KMS-11 (cell line): Measurements from ENCODE around the gene JOSD2.

Source experiments
- H2AFZ ChIP-seq: fragments of 200-600 bp; sonication (generic); 2 replicates; pipeline ENCODE4 v1.6.1; 2016; ENCODE audit warnings: antibody characterized with exemption, mixed run types, low read depth
- H3K27ac ChIP-seq: fragments of 200-600 bp; sonication (generic); 2 replicates; pipeline ENCODE4 v1.6.1; 2016; ENCODE audit warnings: mild to moderate bottlenecking, mixed run types
- H3K27me3 ChIP-seq: fragments of 200-600 bp; sonication (generic); 2 replicates; pipeline ENCODE4 v1.6.1; 2017; ENCODE audit warnings: mild to moderate bottlenecking, low read depth, mixed run types, moderate library complexity; ENCODE audit not compliant: insufficient read depth
- H3K36me3 ChIP-seq: fragments of 200-600 bp; sonication (generic); 2 replicates; pipeline ENCODE4 v1.6.1; 2017; ENCODE audit warnings: mild to moderate bottlenecking, mixed run types; ENCODE audit not compliant: insufficient read depth
- H3K4me1 ChIP-seq: fragments of 200-600 bp; sonication (generic); 2 replicates; pipeline ENCODE4 v1.6.1; 2016; ENCODE audit warnings: mild to moderate bottlenecking, low read depth, mixed run types; ENCODE audit not compliant: poor library complexity, severe bottlenecking
- H3K4me2 ChIP-seq: fragments of 200-600 bp; sonication (generic); 2 replicates; pipeline ENCODE4 v1.7.0; 2016; ENCODE audit warnings: mild to moderate bottlenecking, mixed run types
- H3K4me3 ChIP-seq: fragments of 200-600 bp; sonication (generic); IDR thresholded peaks from 2 replicates; pipeline ENCODE4 v1.6.1; 2017; ENCODE audit warnings: low read depth, low read length, mixed read lengths; ENCODE audit not compliant: insufficient read depth
- H3K79me2 ChIP-seq: fragments of 200-600 bp; sonication (generic); 2 replicates; pipeline ENCODE4 v1.6.1; 2016; ENCODE audit warnings: low read depth, mixed run types; ENCODE audit not compliant: insufficient read depth
- H3K9ac ChIP-seq: fragments of 200-600 bp; sonication (generic); 2 replicates; pipeline ENCODE4 v1.6.1; 2016; ENCODE audit warnings: mild to moderate bottlenecking, mixed run types
- H4K20me1 ChIP-seq: fragments of 200-600 bp; sonication (generic); 2 replicates; pipeline ENCODE4 v1.6.1; 2016; ENCODE audit warnings: mild to moderate bottlenecking, mixed run types; ENCODE audit not compliant: insufficient read depth
- TF ChIP-seq, protein P1 (sequence below): fragments of 200-600 bp; sonication (generic); conservative IDR thresholded peaks from 2 replicates; pipeline ENCODE4 v1.6.1; 2017; ENCODE audit warnings: low read depth, mild to moderate bottlenecking, antibody characterized with exemption, low read length, moderate library complexity, mixed read lengths

The JOSD2 gene

DNA sequence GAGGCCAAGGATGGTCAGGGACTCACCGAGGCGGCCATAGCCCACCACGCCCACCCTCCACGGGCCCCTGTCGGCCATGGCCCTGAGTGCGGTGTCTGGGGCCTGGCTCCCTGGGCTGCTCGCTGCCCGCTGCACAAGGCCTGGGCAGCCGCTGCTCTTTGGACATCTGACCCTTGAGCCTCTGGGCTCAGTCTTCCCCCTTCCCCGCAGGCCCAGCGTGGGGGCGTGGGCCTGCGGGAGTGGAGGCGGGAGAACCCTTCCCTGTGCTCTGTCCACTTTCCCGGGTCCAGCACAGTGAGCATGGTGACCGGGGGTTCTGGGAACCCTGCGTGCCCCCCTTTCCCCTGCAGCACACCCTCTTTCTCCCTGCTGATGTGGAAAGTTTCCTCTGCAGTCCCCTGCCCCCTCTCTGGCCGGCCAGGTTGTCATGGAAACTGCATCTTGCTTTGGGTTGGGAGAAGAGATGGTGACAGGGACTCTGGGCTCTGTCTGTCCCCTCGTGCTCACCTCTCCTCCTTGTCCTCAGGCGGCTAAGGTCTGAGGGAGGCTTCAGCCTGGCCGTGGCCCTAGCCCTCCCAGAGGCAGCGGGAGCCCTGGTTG lies 2.9 kb upstream of the JOSD2 start, which contains the start of gene ASPDH:
Gene ASPDH, minus strand, starts transcription at position 168 of the 600 bp plus-strand sequence. Its CDS starts 90 bp downstream, at position 78.
- Histone ChIP-seq H2AFZ (no peak within 1 kb of the TSS), H3K9ac (no peak within 1 kb of the TSS), H3K27ac (no peak within 1 kb of the TSS), H3K4me2 (no peak within 1 kb of the TSS), H3K79me2 (no peaks in the 10 kb centered on the region; the same call in 1 of the 2 replicates), H4K20me1 (no peaks in the 10 kb centered on the region), H3K4me3 (no peak within 1 kb of the TSS), H3K27me3 (peaks cover 10% of the 10 kb centered on the region; the same call in 1 of the 2 replicates), H3K36me3 (no peaks in the 10 kb centered on the region), H3K4me1 (no peaks in the 10 kb centered on the region)
- TF ChIP-seq, protein P1, sequence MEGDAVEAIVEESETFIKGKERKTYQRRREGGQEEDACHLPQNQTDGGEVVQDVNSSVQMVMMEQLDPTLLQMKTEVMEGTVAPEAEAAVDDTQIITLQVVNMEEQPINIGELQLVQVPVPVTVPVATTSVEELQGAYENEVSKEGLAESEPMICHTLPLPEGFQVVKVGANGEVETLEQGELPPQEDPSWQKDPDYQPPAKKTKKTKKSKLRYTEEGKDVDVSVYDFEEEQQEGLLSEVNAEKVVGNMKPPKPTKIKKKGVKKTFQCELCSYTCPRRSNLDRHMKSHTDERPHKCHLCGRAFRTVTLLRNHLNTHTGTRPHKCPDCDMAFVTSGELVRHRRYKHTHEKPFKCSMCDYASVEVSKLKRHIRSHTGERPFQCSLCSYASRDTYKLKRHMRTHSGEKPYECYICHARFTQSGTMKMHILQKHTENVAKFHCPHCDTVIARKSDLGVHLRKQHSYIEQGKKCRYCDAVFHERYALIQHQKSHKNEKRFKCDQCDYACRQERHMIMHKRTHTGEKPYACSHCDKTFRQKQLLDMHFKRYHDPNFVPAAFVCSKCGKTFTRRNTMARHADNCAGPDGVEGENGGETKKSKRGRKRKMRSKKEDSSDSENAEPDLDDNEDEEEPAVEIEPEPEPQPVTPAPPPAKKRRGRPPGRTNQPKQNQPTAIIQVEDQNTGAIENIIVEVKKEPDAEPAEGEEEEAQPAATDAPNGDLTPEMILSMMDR = no peak

DNA sequence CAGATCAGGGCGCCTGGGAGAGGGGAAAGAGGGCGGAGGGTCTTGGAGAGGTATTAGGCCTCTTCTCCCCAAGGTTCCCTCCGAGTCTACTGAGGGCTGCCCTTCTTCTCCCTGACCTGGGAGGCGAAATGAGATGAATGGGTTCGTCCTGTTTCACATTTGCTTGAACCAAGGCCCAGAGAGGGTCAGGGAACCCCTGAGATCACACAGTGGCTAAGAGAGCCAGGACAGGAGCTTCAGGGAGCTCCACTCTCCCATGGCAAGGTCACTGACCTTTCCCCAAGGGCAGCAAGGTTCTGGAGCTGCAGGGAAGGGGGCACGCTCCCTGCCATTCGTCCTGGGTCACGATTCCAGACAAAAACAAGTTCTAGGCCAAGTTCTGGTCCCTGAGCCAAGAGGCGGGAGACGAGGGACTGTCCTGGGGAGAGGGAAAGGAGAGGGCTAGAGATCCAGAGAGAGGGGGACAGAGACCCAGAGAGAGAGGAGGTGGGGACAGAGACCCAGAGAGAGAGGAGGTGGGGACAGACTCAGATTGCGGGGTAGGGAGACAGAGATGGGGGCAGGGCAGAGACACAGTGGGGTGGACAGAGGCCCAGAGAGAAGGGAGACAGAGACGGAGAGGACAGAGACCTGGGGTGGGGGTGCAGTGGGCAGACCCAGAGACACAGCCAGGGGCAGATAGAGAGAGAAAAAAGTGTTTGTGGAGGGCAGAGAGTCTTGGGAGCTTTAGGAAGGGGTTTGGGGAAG lies 2.2 kb upstream of the JOSD2 start:
- no peak overlapping the region for H2AFZ ChIP-seq
- H3K4me2 ChIP-seq = no peak overlapping the region
- TF ChIP-seq, protein P1 = no peak
- H3K36me3 ChIP-seq = no peaks in the 10 kb centered on the region
- peaks cover 10% of the 10 kb centered on the region; the same call in 1 of the 2 replicates for H3K27me3 ChIP-seq
- H4K20me1 ChIP-seq = no peaks in the 10 kb centered on the region
- H3K9ac ChIP-seq = no peak overlapping the region
- H3K27ac ChIP-seq = no peak overlapping the region
- no peaks in the 10 kb centered on the region for H3K4me1 ChIP-seq
- no peak overlapping the region for H3K4me3 ChIP-seq
- H3K79me2 ChIP-seq = no peaks in the 10 kb centered on the region; the same call in 1 of the 2 replicates

DNA sequence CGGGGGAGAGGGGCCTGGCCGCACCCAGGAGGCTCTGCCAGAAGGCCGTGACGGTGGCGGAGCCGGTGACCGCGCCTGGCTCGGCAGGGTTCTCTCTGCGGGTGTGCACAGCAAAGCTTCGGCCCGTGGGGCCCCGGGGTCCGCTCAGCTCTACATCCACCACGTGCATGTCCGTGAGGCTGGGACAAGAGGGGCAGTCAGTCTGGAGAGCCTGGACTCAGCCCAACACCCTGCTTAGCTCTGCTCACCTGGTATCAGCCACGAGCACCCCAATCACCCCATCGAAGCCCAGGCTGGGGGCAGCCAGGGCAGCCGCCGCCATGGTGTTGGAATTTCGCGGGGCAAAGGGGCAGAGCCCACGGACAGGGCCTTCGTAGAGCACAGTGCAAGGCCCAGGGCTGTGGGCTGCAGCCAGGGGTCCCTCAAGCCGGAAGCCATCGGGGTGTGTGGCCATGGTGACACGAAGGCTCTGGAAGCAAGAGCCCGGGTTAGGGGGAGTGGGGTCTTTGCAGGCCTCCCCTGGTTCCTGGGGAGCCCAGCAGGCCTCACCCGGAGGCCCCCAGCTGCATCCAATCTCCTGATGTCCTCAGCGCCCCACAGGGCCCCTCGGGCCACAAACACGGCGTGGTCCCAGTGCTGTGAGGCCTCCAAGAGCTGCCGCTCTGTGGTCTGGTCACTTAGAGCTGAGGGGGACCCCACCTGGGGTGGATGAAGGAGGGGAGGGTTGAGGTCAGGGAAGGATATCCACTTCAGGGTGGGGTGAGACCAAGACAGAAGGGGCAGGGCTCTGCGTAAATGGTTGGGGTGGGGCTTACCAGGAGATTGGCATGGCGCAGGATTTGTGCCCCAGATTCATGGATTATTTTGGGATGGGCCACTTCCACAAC lies 1.4 kb upstream of the JOSD2 start:
- H2AFZ ChIP-seq = peak overlapping the region; percentile 86; the same call in 1 of the 2 replicates
- H3K4me2 ChIP-seq = peak overlapping the region; percentile 64; the same call in 1 of the 2 replicates
- no peak overlapping the region for H3K4me3 ChIP-seq
- no peak overlapping the region for H3K27ac ChIP-seq
- H3K9ac ChIP-seq = no peak overlapping the region
- H3K79me2 ChIP-seq = no peaks in the 10 kb centered on the region; the same call in 1 of the 2 replicates
- H3K4me1 ChIP-seq = no peaks in the 10 kb centered on the region
- no peaks in the 10 kb centered on the region for H3K36me3 ChIP-seq
- TF ChIP-seq, protein P1 = no peak
- peaks cover 10% of the 10 kb centered on the region; the same call in 1 of the 2 replicates for H3K27me3 ChIP-seq
- H4K20me1 ChIP-seq = no peaks in the 10 kb centered on the region

DNA sequence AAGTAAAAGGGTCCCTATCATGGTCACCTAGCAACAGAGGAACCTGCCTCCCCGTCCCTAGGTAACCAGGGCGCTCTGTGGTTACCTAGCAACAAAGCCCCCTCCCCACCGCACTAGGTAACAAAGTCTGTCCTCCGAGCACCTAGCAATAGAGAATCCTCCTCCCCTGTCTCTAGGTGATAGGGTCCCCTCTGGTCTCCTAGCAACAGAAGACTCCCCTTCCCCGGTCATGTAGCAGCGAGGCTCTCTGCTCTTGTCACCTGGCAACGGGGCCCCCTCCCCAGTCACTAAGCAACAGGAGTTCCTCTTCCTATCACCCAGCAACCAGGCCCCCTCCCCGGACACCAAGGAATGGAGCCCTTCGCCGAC lies 307 bp downstream of the JOSD2 start:
- TF ChIP-seq, protein P1 = no peak
- peak overlapping the region; percentile 58 for H3K27ac ChIP-seq
- no peaks in the 10 kb centered on the region for H3K4me1 ChIP-seq
- peaks cover 10% of the 10 kb centered on the region; the same call in 1 of the 2 replicates for H3K27me3 ChIP-seq
- no peaks in the 10 kb centered on the region for H4K20me1 ChIP-seq
- no peak overlapping the region for H3K4me3 ChIP-seq
- peak overlapping the region; percentile 76 for H3K9ac ChIP-seq
- no peaks in the 10 kb centered on the region; the same call in 1 of the 2 replicates for H3K79me2 ChIP-seq
- H2AFZ ChIP-seq = peak overlapping the region; percentile 86
- no peaks in the 10 kb centered on the region for H3K36me3 ChIP-seq
- peak overlapping the region; percentile 85 for H3K4me2 ChIP-seq
